PC-3 (cell line): ENCODE results near the gene NEO1. TPM values are rescaled to one million over a fixed set of nuclear protein-coding genes. Genes with fewer than 3 reads are reported as not detected.

Source experiments
- ATAC-seq: fragments of 200-7000 bp; cut with Tn5 transposase; 2 replicates; pipeline ENCODE4 v1.9.1; 2020; ENCODE audit warnings: mild to moderate bottlenecking, moderate library complexity
- BruUV-seq: library from RNA; stranded (reverse); fragments of 400-500 nt; replicated peaks from 2 replicates; lab custom pipeline; 2021; lab: Mats Ljungman, UMichigan
- CTCF ChIA-PET: fragments of 300-600 bp; sonication (Branson Sonifier 250); formaldehyde crosslinking; loops from one replicate; lab custom pipeline; 2022; ENCODE audit warnings: antibody characterized with exemption; lab: Charles Lee
- POLR2A ChIA-PET: fragments of 300-600 bp; sonication (Branson Sonifier 250); formaldehyde crosslinking; loops from one replicate; lab custom pipeline; 2022; ENCODE audit warnings: antibody characterized with exemption; ENCODE audit not compliant: unreplicated experiment; lab: Charles Lee
- DNase-seq: peaks from one replicate; pipeline ENCODE4 v3.0.0-alpha.2; 2015
- H2AFZ ChIP-seq: fragments of 300-600 bp; sonication (generic); 2 replicates; pipeline ENCODE4 v1.6.0; 2016; ENCODE audit warnings: antibody characterized with exemption, low read length
- H3F3A ChIP-seq: fragments of 300-600 bp; sonication (generic); one replicate; pipeline ENCODE4 v1.6.0; 2017; ENCODE audit warnings: antibody characterized with exemption, low read length, control low read depth, mild to moderate bottlenecking; ENCODE audit not compliant: unreplicated experiment
- H3K27ac ChIP-seq: fragments of 300-600 bp; sonication (generic); 2 replicates; pipeline ENCODE4 v1.5.1; 2016; ENCODE audit warnings: mild to moderate bottlenecking, low read length
- H3K27me3 ChIP-seq: fragments of 300-600 bp; sonication (generic); 2 replicates; pipeline ENCODE4 v1.6.1; 2016; ENCODE audit warnings: low read length, mixed read lengths
- H3K36me3 ChIP-seq: fragments of 300-600 bp; sonication (generic); 2 replicates; pipeline ENCODE4 v1.6.1; 2016; ENCODE audit warnings: low read depth, mixed run types, low read length, mixed read lengths
- H3K4me1 ChIP-seq: fragments of 300-600 bp; sonication (generic); 2 replicates; pipeline ENCODE4 v1.5.1; 2016; ENCODE audit warnings: low read length; ENCODE audit not compliant: insufficient read depth
- H3K4me2 ChIP-seq: fragments of 300-600 bp; sonication (generic); 2 replicates; pipeline ENCODE4 v1.6.0; 2016; ENCODE audit warnings: low read length
- H3K4me3 ChIP-seq: fragments of 300-600 bp; sonication (generic); 2 replicates; pipeline ENCODE4 v1.5.1; 2016; ENCODE audit warnings: mild to moderate bottlenecking, low read length, mixed read lengths
- H3K79me2 ChIP-seq: fragments of 300-600 bp; sonication (generic); 2 replicates; pipeline ENCODE4 v1.6.1; 2017; ENCODE audit warnings: low read length, mixed read lengths
- H3K9ac ChIP-seq: fragments of 300-600 bp; sonication (generic); 2 replicates; pipeline ENCODE4 v1.6.0; 2016; ENCODE audit warnings: mild to moderate bottlenecking, low read length
- H3K9me2 ChIP-seq: fragments of 300-600 bp; sonication (generic); replicated peaks from 2 replicates; pipeline ENCODE4 v1.6.1; 2016; ENCODE audit warnings: mixed run types, low read length, mixed read lengths
- H3K9me3 ChIP-seq: fragments of 300-600 bp; sonication (generic); 2 replicates; pipeline ENCODE4 v1.6.1; 2016; ENCODE audit warnings: low read length, mixed read lengths
- H4K20me1 ChIP-seq: fragments of 300-600 bp; sonication (generic); 2 replicates; pipeline ENCODE4 v1.6.1; 2016; ENCODE audit warnings: low read length, mixed read lengths
- EZH2 ChIP-seq: fragments of 300-600 bp; sonication (generic); IDR thresholded peaks from one replicate; pipeline ENCODE4 v1.6.1; 2017; ENCODE audit warnings: antibody characterized with exemption, mild to moderate bottlenecking, low read length; ENCODE audit not compliant: unreplicated experiment
- EZH2phosphoT487 ChIP-seq: fragments of 300-600 bp; sonication (generic); IDR thresholded peaks from 2 replicates; pipeline ENCODE4 v1.6.1; 2018; ENCODE audit warnings: mild to moderate bottlenecking, antibody characterized with exemption, low read length, borderline replicate concordance
- intact Hi-C: fragments of 100-400 bp; cut with micrococcal nuclease; formaldehyde crosslinking; loops from 2 replicates; pipeline ENCODE4 v1.9.0; 2023
- total RNA-seq: library from RNA; depleted of rRNA; stranded (reverse); fragments of >200 nt; gene quantifications from 2 replicates; pipeline ENCODE4 v1.2.3, GENCODE V29; 2014
- TF ChIP-seq, protein P1 (sequence below): fragments of 300-600 bp; sonication (generic); conservative IDR thresholded peaks from 2 replicates; pipeline ENCODE4 v1.5.1; 2017; ENCODE audit warnings: antibody characterized with exemption, low read depth, mild to moderate bottlenecking, low read length

NEO1 gene
- total RNA-seq, 1 experiment from 2014 or later: 1.2 TPM

DNA sequence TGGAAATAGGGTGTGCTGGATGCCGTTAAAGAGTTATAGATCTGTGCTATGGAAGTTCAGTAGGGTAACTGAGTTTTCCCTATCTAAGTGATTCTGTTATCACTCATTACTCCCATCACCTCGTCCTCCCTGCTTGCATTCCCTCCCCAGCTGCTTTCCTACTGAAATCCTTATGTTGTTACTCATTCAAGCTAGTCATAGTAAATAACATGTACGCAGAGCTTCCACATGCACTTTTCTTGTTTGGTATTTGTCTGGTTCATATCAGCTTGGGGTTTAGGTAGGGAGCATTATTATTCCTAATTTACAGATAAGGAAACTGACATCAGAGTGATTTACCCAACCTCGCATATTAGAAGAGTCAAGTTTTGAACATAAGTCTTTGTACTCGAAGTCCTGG lies 181.4 kb downstream of the NEO1 start:
- no peak overlapping the region for H3K9ac ChIP-seq
- no peaks in the 10 kb centered on the region for H3K79me2 ChIP-seq
- no peak overlapping the region for H2AFZ ChIP-seq
- H3K4me1 ChIP-seq: no peaks in the 10 kb centered on the region
- no peaks in the 10 kb centered on the region for H4K20me1 ChIP-seq
- H3K4me2 ChIP-seq: no peak overlapping the region
- DNase-seq (no peak), ATAC-seq (no peak)
- no peaks in the 10 kb centered on the region for H3F3A ChIP-seq
- BruUV-seq: no TSS peak
- TF ChIP-seq EZH2 (no peak), EZH2phosphoT487 (no peak)
- TF ChIP-seq, protein P1, sequence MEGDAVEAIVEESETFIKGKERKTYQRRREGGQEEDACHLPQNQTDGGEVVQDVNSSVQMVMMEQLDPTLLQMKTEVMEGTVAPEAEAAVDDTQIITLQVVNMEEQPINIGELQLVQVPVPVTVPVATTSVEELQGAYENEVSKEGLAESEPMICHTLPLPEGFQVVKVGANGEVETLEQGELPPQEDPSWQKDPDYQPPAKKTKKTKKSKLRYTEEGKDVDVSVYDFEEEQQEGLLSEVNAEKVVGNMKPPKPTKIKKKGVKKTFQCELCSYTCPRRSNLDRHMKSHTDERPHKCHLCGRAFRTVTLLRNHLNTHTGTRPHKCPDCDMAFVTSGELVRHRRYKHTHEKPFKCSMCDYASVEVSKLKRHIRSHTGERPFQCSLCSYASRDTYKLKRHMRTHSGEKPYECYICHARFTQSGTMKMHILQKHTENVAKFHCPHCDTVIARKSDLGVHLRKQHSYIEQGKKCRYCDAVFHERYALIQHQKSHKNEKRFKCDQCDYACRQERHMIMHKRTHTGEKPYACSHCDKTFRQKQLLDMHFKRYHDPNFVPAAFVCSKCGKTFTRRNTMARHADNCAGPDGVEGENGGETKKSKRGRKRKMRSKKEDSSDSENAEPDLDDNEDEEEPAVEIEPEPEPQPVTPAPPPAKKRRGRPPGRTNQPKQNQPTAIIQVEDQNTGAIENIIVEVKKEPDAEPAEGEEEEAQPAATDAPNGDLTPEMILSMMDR: no peak
- ChIA-PET CTCF (no interaction called here), POLR2A (no interaction called here)
- H3K27me3 ChIP-seq: peaks cover 16% of the 10 kb centered on the region; the same call in 1 of the 2 replicates
- no peaks in the 10 kb centered on the region for H3K9me2 ChIP-seq
- H3K27ac ChIP-seq: no peak overlapping the region
- intact Hi-C loops: no loop called here
- H3K9me3 ChIP-seq: no peaks in the 10 kb centered on the region
- no peaks in the 10 kb centered on the region for H3K36me3 ChIP-seq
- H3K4me3 ChIP-seq: no peak overlapping the region

DNA sequence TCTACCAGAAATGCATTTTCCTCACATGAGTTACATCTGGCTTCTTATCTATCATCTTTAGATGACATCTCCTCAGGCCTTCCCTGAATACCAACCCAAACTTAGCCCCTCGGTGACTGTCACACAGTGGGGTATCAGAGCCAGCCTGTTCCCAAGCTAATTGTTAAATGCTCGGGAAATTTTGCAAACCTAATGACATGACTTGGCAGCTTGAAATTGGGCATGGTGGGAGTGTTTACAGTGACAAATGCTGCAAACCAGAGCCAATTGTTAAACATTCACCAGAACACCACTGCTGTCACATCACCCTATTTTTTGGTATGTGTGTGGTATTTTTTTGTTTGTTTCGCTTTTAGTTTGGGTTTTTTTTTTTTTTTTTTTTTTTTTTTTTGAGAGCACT lies 185.6 kb downstream of the NEO1 start:
- CTCF ChIA-PET: no interaction called here

DNA sequence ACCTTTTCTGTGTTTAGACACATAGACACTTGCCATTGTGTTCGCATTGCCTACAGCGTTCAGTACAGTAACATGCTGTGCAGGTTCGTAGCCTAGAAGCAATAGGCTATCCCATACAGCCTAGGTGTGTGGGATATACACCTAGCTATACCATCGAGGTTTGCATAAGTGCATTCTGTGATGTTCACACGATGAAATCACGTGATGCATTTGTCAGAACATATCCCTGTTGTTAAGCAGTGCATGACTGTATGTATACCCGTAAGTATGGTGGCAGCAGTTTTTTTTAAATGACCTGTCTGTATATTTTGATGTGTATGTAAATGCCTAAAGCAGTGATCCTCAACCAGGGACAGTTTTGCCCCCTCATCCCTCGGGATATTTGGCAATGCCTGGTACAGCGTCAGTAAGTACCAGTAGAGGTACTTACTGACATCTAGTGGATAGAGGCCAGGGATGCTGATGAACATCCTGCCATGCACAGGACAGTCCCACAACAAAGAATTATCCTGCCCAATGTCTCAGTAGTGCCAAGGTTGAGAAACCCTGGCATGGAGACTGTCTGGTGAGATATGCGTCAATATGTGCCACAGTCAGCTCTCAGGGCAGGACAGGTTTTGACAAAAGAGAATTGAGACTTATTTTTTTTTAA lies 187.4 kb downstream of the NEO1 start:
- ChIA-PET POLR2A (no interaction called here), CTCF (no interaction called here)
- H3K9me3 ChIP-seq: no peaks in the 10 kb centered on the region
- TF ChIP-seq EZH2phosphoT487: no peak
- TF ChIP-seq, protein P1: peak; percentile 46
- intact Hi-C loops: no loop called here
- H3K36me3 ChIP-seq: no peaks in the 10 kb centered on the region
- no peak overlapping the region for H3K27ac ChIP-seq
- H3F3A ChIP-seq: no peaks in the 10 kb centered on the region
- DNase-seq (peak; percentile 29), ATAC-seq (peak; percentile 58)
- no peaks in the 10 kb centered on the region for H4K20me1 ChIP-seq
- H3K27me3 ChIP-seq: peaks cover 3% of the 10 kb centered on the region; the same call in 1 of the 2 replicates
- no peaks in the 10 kb centered on the region for H3K79me2 ChIP-seq
- H2AFZ ChIP-seq: no peak overlapping the region
- no peak overlapping the region for H3K4me2 ChIP-seq
- no peaks in the 10 kb centered on the region for H3K4me1 ChIP-seq
- H3K9me2 ChIP-seq: no peaks in the 10 kb centered on the region
- no peak overlapping the region for H3K4me3 ChIP-seq
- no TSS peak for BruUV-seq
- H3K9ac ChIP-seq: no peak overlapping the region

More for the DNA sequence above, 185.6 kb downstream of the NEO1 start:
- H3K4me1 ChIP-seq: no peaks in the 10 kb centered on the region
- TF ChIP-seq EZH2: no peak
- TF ChIP-seq EZH2phosphoT487: no peak
- TF ChIP-seq, protein P1: no peak
- no peaks in the 10 kb centered on the region for H3K9me2 ChIP-seq
- POLR2A ChIA-PET: no interaction called here
- no peaks in the 10 kb centered on the region for H4K20me1 ChIP-seq
- no peaks in the 10 kb centered on the region for H3K36me3 ChIP-seq
- H3K27ac ChIP-seq: no peak overlapping the region
- intact Hi-C loops: no loop called here
- ATAC-seq: no peak
- peaks cover 12% of the 10 kb centered on the region; the same call in 1 of the 2 replicates for H3K27me3 ChIP-seq
- no peak overlapping the region for H2AFZ ChIP-seq
- no peak overlapping the region for H3K9ac ChIP-seq
- no peak overlapping the region for H3K4me2 ChIP-seq
- no peak overlapping the region for H3K4me3 ChIP-seq
- no peaks in the 10 kb centered on the region for H3K79me2 ChIP-seq
- no peaks in the 10 kb centered on the region for H3K9me3 ChIP-seq
- DNase-seq: no peak
- H3F3A ChIP-seq: no peaks in the 10 kb centered on the region
- BruUV-seq: no TSS peak
